HG02870 (cell line): ENCODE measurements around the gene EEFSEC.

Experiments used
- ATAC-seq: cut with Tn5 transposase; IDR thresholded peaks from one replicate; pipeline ENCODE4 v1.9.1; 2021; ENCODE audit warnings: mild to moderate bottlenecking, moderate library complexity; ENCODE audit not compliant: unreplicated experiment

EEFSEC gene

DNA sequence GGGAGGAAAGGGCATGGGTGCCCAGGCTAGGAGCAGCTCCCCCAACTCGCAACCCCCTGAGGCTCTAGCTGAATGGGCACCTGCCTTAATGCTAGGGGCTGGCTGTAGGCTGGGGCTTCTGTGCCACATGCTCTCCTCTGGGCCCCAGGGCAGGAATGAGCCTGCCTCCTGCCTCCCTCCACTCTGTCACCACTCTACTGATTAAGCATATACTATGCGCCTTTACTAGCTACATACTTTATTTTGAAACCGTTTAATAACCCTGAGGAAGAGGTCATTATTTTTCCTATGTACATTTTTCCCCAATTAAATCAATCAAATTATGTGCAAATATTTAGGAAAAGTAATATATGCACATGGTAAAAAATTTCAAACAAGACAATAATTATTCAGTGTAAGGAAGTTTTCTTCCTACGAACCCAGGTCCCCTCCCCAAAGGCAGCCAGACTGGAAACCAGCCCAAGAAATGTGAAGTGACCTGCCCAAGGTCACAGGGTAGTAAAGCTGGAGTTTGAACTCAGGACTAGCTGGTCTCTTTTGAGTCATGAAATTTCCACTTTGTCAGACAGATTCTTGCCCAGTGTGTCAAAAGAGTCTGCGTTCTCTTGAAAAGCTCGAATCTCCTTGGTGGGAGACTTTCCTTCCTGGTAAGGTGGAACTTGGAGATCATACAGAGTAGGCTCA is 190.9 kb downstream of the EEFSEC start:
- ATAC-seq: no peak

DNA sequence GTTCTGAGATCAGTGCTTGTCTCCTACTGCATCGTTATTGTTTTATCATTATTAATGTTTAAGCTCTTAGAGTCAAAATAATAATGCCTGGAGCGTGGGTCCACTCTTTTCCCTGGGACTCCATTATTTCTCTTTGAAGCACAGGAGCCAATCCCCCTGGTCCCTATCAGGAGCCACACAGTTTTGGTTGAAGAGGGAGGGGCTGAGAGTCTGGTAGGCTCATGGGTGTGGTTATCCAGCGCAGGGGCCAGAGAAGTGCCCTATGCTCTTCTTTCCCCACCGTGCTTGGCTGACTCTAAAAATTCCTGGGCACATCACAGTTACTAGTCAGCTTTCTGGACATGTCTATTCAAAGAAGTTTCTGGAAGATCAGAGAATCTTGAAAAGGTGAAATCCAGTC is 191.9 kb downstream of the EEFSEC start:
- no peak for ATAC-seq

DNA sequence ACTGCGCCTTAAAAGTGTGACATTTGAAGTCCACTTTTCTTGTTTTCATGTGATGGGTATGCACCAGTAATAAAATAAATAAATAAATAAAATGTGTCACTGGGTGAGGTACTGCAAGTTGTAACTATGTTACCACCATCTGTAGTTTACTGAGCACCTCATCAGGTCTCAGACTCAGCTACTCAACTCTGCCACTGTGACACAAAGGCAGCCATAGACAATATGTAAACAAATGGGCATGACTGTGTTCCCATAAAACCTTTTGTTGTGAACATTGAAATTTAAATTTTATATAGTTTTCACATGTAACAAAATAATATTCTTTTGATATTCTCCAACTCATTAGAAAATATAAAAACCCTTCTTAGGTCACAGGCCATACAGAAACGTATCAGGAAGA is 193.3 kb downstream of the EEFSEC start:
- ATAC-seq: no peak

DNA sequence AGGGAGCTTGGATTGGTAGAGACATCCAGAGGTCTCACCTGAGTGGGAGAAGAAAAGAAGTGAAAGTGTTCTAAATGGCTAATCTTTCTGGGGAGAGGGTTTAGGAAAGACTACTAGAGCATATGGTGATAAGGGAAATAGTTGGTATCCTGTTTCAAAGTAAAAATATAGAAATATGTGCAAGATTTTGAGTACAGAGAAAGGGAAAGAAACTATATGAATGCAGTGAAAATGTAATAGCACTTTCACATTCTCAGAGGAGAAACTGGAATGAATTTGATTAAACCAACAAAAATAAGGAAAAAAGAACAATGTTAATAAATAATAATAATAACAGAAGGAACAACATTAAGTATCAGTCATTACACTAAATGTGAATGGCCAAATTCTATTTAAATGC is 194.0 kb downstream of the EEFSEC start:
- no peak for ATAC-seq

DNA sequence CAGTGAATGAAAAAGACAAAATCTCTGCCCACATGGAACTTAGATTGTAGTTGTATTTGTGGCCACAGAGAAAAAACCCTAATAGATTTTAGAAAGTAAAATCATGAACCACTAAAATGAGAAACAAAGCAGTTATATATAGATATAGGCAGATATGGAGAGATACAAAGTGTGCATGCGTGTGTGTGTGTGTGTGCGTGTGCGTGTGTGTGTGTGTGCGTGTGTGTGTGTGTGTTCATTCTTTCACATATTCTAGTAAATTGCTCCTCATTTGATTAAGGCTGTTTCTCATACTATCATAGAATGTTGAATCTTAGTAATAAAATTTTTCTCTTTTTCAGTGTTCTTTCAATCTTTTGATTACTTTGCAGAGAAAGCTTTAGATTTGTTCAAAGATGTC is 194.8 kb downstream of the EEFSEC start:
- ATAC-seq: no peak

DNA sequence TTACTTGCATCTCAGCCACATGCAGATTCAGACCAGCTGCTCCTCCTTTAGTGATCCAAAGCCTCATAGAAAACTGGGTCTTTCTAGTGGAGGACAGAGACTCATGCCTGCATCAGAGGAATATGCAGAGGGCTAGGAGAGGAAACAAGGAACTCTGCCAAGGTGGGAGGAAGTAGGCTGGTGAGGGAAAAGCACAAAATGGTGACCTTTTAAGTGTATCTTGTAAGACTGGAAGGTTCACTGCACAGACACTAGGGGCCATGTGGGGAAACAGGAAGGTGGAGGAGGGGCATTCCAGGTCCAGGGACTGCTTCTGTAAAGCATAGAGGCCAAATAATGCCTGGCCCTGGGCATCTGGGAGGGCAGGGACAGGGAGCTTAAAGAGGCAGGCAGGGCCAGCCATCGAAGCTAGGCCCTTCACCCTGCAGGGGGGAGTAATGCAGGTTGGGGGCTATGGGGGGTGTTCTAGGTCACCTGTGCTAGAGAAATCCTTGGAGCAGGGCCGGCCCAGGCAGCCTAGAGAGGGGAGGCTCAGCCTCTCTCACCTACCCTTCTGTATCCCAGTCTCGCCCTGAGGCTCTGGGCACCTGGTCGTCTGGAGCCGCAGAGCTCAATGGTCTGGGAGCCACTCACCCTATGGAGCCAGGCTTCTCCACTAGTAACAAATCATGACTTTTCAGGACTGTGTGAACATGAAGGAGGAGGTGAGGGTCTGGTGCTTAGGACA is 195.7 kb downstream of the EEFSEC start:
- ATAC-seq: no peak

DNA sequence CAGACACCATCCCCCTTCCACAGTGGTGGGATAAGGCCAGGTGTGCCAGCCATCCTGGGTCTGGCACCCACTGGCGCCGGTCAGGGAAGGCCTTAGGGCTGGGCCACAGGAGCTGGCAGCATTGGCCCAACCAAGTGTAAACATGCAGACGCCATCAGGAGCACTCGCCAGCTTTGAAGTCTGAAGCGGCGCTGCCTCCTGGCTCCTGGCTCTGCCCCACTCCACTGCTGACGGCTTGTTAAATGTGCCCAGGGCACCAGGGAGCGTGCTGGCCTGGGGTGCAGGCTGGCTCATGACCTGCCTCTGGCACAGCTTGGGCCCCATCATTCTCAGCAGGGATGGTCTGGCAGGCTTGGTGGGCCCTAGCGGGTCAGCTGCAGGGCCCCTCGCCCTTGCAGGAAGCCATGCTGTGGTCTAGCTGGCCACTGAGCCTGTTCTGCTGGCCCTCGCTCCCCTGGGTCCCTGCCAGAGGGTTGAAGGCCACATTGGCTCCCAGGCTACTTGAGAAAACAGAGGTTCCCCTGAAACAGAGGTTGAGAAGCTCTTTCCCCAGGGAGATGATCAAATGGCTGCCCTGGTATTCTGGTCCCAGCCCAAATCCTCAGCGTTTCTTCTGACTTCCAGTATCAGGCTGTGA is 196.8 kb downstream of the EEFSEC start:
- no peak for ATAC-seq

DNA sequence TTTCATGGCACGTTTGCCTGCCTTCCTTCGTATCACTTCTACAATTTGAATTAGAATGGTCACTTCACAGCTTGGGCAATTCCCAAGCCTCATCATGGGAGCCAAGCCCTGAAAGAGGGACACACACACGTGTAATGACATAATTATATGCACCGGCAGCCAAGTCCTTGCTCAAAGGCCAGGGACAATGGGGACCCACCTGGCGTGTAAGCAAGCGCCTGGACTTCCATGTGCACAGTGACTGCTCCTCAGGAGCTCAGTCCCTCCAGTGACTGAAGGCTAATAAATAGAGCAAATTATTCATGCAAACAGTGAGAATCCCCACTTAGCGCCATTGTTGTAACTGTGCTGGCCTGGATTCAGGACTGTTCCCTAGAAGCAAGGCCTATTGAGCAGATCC is 198.3 kb downstream of the EEFSEC start:
- ATAC-seq: no peak

DNA sequence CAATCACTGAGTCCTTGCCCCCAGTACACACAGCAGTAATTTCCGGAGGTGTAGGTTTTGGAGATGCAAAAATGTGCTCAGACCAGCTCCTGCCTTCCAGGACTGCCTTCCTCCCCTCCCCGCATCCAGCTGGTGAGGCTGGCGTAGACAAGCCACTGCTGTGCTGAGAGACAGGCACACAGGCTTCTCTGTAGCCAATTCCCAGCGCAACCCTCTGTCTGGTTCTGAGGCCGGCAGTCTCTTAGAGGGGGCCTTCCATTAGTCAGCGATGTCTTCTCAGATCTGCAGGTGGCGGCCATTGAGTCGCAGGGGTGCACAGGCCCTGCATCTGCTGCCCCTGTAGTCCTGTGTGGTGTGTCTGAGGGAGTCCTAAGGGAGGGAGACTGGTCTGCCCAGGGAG is 199.0 kb downstream of the EEFSEC start:
- no peak for ATAC-seq

DNA sequence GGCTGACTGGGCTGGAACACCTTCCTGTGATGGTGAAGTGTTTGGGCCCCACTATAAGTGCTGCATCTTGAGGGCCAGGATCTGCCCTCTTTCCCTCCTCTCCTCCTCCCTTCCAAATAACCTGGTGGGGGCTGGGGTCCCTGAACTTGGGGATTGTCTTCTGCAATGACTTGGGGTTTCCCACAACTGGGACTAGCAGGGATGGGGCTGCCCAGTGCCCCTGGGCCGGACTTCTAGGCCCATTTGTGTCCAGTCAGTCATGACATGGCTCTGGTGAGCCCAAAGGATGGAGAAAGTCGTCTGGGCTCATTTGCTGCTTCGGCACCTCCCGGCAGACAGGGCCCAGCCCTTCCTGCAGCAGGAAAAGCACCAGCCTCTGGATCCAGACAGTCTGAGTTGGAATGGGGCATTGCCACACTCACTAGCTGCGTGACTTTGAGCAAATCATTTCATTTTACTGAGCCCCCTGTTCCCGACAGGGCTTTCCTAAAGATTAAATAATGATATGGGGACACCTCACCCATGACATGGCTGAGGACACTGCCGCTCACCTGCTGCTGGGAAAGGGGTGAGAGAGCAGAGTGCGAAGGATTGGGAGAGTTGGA is 200.2 kb downstream of the EEFSEC start:
- no peak for ATAC-seq

DNA sequence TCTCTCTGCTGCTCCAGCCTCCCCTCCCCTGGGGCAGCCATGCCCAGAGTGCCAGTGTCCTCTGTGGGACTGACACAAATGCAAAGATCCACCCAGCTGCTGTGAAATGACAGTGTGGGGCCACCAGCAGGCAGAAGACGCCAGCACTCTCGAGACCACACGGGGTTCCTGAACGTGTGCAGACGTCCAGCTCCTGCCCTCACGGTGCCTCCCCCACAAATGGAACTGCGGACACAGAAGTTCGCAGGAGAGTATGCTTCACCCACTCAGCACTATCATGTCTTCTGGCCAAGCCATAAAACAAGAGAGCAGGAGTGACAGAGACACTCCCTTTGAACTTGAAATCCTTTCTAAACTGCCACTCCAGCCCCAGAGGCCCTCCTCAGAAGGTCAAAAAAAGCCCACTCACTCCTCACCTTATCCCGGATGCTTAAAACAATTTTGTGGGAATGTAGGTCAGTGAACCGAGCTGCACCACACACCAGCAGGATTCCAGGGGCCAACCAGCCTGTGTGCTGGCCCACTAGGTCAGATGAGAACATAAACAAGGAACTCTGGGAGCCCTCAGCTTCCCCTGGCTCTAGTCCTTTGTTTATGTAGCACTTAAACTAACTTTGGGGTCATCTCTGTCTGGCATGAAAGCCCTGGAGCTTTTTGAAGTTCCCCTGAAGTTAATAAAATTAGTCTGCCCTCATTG is 200.9 kb downstream of the EEFSEC start:
- no peak for ATAC-seq

DNA sequence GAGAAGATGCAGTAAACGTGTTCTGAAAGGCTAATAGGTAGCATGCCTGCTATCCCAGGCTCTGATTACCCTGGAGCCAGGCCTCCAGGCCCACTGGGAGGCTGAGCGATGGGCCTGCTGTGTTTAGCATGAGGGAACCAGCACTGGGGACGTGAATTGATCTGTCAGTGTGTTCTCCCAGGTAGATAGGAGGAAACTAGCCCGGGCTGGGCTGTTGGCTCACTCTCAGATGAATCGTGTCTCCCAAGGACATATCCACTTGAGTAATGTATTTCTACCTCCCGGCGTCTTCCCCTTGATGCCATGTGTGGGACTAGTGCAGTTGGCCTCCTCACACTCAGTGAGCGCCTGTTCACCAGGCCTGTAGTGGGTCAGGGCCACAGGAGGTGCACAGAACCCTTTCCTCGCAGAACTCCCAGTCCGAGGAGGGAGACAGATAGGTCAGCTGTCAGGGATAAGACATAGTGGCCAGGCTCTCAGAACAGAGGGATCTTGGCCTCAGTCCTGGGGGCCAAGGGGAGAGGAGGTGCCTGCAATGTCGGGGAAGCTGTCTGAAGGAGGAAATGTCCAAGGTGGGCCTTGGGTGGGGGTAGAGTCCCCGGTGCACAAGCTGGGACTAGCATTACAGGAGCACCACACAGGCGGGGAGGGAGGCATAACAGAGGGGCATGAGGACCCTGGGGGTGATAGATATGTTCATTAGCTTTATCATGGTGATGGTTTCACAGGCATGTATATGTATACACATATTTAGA is 201.7 kb downstream of the EEFSEC start:
- ATAC-seq: no peak

DNA sequence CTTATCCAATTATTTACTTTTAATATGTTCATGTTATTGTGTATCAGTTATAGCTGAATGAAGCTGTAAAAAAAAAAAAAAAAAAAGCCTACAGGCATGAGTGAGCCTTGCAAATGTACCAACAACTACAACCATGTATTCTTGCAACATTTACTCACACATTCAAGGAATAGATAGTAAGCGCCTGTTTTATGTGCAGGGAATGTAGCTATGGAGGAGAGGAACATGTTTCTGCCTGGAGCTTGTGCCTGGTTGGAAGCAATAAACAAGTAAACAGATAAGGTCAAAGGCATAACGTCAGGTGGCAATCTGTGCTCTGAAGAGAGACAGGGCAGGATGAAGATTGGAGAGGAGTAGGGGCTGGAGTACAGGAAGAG is 202.2 kb downstream of the EEFSEC start:
- ATAC-seq: no peak

DNA sequence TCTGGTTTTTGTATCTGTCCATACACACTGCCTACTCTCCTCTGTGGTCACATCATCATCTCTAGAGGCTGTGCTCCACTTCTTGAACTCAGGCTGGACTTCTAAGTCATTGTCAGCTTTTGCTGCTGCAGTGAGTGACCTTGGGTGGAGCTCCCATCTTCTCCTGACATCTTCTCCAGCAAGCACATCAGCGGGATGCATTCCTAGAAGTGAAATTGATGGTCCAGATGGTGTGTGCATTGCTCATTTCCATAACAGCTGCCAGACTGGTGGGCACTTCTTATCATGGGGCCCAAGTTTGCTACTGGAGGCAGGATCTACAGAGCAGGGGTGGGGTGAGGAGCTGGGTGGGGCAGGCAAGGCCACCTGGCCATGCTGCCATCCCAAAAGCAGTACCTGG is 203.5 kb downstream of the EEFSEC start:
- no peak for ATAC-seq

DNA sequence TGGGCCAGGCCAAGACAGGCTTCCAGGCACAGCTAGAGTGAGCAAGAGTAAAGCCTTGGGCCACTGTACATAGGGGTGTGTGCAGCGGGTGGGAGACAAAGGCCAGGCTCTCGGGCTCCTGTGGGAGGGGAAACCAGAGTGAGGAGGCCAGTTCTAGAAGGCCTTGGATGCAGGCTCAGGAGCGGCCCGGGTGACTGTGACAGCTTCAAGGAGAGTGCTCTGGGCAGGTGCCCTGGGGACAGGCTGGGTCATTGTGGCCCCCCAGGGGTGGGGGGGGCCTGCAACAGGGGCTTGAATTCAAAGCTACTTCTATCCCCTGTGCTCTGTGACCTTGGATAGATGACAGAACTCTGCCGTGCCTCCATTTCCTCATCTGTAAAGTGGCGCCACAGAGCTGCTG is 204.3 kb downstream of the EEFSEC start:
- no peak for ATAC-seq

DNA sequence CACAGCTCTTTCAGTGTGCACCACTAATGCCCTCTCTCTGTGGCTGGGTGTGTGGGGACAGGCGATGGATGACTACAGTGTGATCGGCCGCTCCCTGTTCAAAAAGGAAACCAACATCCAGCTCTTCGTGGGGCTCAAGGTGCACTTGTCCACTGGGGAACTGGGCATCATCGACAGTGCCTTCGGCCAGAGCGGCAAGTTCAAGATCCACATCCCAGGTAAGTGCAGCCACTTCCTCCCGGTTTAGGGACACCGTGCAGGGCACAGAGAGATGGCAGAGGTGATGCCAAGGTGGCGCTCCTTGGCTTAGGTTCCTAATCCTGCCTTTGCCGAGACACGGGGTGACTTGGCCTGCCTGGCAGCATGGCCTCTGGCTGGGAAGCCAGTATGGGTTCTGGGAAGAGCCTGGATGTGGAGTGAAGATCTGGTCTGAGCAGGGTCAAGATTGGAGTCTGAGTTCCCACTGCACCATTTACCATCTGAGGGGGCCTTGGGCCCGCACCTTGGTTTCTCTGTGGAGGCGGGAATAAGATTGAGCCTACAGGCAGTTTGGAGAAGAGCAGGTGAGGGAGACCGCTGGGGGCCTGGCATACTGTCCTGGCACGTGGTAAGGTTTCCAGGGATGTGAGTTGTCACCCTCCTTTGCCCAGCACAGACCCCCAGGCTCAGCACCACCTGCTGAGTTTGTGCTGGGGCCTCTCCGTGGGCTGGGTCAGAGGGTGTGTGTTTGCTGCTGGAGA is 205.0 kb downstream of the EEFSEC start:
- ATAC-seq: no peak

DNA sequence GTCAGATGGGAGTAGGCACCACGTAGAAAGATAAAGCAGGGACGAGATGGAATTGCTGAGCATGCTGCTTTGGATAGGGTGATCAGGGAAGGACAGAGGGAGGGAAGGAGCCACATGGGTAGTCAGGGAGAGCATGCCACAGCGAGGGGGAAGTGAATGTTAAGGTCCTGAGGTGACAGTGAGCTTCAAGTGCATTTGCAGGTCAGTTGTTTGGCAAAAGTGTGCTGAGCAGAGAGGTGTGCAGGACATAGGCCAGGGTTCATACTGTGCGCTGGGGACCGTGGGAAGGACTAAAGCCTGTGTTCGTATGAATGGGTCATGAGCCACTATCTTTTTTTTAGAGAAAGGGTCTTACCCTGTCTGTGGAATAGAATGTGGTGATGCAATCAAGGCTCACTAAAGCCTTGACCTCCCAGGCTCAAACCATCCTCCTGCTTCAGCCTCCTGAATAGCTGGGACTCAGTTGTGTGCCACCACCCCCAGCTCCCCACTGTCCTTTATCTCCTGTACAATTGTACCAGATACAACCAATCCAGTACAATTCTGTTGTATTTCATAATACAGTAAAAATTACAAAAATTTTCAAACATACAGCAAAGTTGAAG is 205.9 kb downstream of the EEFSEC start:
- ATAC-seq: no peak

DNA sequence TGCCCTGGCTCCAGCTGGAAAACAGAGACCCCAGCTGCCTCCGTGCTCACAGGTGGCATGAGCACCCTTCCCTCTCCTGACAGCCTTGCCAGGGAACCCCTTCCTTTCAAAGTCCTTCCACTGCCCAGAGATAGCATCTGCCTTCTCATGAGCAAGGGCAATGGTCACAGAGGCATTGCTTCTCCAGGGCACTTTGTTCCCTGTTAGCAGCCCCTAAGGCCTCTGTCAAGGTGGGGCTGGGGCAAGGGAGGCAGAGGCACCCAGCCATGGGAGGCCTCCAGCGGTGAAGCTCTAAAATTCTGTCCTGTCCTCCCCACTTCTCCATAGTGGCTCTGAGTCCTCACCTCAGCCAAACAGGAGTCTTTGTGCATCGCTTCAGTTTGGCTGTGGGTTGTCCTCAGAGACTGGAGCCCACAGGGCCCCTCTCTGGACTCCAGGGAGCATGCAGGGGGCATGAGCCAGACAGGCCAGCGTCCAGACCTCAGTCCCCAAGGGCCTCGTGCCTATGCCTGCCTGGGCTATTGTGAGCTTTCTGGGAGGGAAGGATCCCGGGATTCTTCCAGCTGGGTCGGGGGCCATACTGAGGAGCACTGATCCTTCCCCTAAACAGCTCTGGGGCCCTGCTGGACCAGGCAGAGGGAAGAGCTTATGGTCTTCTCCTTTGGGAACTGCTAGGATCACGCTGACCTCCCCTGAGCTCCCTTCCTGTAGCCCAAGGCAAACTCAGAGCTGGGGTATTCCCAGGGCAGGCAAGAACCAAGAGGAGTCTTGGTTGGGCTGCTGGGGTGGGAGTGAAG is 206.8 kb downstream of the EEFSEC start:
- no peak for ATAC-seq
